NCI-H1436 treated with DMSO at 0.1 percent for 48 hours (cell line): Measurements from ENCODE around the gene ELP2.
"Not testable (repeated sequence)": the region's sequence is repeated elsewhere in the genome, so short reads cannot be mapped to it uniquely, and the experiment has no call there.

Experiments used
- DNase-seq: peaks from one replicate; lab custom pipeline; 2025; lab: John Stamatoyannopoulos, UW

Gene ELP2

DNA sequence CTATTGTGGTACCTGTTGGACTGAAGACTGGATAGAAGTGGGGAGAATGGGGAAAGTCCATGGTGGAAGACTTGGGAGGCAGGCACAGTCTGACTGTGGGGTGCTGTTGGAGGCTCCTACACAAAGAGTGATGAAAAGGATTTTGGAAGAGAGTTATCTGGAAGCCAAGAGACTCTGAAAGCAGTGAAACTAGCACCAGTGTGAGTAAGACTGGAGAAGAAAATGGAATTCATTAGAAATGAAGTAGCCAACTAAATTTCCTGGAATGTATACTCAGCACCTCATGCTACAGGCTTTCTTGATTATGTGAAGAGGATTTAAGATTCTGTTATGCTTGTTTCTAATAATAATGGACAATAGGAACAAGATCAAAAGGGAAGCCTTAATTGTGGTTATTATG, 27.7 kb downstream of the ELP2 start:
- no peak for DNase-seq

GRCh38 chr18:36158266-36158867, 28.7 kb downstream of the ELP2 start:
- DNase-seq: no peak

DNA sequence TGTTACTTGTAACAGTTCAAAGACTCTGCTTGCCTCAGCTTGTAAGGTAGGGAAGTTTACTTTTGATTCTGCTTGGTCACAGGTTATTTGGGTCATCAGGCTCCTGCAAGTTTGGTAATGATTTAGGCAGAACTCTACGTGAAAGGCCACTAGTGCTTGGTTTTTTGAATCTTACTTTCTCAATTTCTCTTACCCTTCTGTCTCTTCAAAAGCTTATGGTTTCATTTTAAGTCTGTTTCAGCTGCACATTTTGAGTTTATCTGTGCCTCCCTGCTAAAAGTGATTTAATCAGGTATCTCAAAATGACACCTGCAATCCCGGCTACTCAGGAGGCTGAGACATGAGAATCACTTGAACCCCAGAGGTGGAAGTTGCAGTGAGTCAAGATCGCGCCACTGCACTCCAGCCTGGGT, 31.3 kb downstream of the ELP2 start:
- DNase-seq: no peak

DNA sequence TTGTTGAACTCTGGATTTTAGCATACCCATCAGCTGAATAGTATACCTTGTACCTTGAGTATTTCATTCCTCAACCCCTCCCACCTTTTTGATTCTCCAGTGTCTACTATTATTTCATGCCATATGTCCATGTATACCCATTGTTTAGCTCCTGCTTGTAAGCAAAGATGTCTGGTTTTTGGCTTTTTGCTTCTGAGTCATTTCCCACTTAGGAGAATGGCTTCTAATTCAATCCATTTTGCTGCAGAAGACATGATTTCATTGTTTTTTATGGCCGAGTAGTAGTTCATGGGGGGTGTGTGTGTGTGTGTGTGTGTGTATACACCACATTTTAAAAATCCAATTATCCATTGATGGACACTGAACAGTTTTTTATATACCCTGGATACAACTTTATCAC, 33.3 kb downstream of the ELP2 start:
- no peak for DNase-seq

DNA sequence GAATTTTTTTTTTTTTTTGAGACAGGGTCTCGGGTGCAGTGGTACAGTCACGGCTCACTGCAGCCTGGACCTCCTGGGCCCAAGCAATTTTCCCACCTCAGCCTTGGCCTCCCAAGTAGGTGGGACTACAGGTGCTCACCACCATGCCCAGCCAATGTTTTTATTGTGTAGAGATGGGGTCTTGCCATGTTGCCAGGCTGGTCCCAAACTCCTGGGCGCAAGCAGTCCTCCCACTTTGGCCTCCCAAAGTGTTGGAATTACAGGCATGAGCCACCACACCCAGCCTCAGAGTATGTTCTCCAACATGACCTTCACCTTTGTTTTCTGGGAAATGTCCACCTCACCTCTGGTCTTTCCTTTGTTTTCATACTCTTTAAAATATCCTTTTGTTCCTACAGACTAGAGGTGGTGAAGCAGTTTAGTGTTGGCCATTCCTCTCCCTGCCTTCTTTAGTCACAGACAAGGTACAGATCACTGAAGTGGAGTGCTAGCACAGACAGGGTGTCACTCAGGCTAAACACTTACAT, 38.1 kb downstream of the ELP2 start:
- DNase-seq: no peak

- DNase-seq: not testable (repeated sequence)
Measured at GRCh38 chr18:36168296-36168695, 38.6 kb downstream of the ELP2 start.

GRCh38 chr18:36169938-36170337, 40.2 kb downstream of the ELP2 start:
- DNase-seq: no peak

- DNase-seq: no peak
Measured at GRCh38 chr18:36175481-36175880, 45.8 kb downstream of the ELP2 start.

- DNase-seq: no peak
Measured at GRCh38 chr18:36176177-36176584, 46.5 kb downstream of the ELP2 start.

DNA sequence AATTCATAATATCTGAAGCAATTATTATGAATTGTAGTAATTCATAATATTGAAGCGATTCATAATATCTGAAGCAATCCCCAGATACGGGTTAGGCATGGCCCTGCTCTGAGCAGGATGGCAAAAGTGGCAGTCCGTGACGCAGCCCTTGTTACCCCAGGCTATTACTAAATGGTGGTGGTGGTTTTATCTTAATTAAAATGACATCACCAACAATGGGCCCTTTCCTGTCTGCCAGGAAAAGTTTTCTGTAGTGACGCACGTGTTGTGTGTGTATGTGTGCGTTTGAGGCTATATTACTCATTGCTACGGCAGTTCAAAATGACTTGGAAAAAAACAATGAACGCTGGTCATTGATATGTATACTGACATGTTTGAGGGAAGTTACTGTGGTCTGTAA, 47.0 kb downstream of the ELP2 start:
- no peak for DNase-seq

GRCh38 chr18:36177913-36178312, 48.2 kb downstream of the ELP2 start:
- no peak for DNase-seq

GRCh38 chr18:36179562-36180355, 50.1 kb downstream of the ELP2 start:
- no peak for DNase-seq

DNA sequence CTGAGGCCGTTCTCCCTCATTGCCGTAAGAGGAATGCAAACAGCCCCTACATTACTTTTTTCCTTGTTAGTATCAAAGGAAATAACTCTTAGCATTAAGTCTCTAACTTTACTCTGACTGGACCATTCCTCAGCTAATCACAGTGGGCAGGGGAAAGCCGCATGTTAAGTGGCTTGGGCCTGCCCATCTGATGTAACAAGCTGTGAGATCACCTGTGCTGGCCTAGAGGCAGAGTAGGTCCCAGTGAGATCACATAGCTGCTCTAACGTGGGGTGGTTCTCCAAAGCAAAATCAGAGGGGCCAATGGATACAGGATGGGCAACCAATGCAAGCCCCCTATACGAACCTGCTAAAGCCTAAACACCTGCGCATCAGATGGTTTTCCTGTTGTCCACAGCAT, 51.7 kb downstream of the ELP2 start:
- DNase-seq: no peak

GRCh38 chr18:36181898-36182506, 52.3 kb downstream of the ELP2 start:
- no peak for DNase-seq

GRCh38 chr18:36183033-36183432, 53.3 kb downstream of the ELP2 start:
- no peak for DNase-seq

- no peak for DNase-seq
Measured at GRCh38 chr18:36183987-36184386, 54.3 kb downstream of the ELP2 start.

GRCh38 chr18:36185157-36185556, 55.5 kb downstream of the ELP2 start:
- no peak for DNase-seq

DNA sequence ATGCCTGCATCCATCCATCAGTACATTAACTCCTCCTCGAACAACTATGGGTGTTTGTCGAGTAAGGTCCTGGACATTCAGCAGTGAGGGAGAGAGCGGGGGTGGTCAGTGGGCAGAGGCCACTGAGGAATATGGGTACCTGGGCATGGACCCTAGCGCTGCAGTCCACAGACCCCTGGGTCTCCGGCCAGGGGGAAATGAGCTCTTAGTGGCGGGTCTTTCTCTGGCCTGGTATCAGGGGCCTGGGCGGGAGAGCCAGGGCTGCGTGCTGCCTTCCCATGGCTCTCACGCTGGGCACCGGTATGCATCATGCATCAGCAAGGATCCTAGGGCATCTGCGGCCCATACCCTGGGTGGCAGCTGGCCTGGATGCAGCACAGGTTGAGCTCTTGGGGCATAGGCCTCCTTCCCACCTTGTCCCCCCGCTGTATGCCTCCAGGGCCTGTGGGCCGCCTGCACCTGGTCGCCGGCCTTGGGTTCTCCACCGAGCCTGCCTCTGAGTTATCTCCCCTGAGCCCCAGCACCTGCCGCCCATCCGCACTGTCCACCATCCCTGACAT, 56.3 kb downstream of the ELP2 start:
- DNase-seq: no peak

DNA sequence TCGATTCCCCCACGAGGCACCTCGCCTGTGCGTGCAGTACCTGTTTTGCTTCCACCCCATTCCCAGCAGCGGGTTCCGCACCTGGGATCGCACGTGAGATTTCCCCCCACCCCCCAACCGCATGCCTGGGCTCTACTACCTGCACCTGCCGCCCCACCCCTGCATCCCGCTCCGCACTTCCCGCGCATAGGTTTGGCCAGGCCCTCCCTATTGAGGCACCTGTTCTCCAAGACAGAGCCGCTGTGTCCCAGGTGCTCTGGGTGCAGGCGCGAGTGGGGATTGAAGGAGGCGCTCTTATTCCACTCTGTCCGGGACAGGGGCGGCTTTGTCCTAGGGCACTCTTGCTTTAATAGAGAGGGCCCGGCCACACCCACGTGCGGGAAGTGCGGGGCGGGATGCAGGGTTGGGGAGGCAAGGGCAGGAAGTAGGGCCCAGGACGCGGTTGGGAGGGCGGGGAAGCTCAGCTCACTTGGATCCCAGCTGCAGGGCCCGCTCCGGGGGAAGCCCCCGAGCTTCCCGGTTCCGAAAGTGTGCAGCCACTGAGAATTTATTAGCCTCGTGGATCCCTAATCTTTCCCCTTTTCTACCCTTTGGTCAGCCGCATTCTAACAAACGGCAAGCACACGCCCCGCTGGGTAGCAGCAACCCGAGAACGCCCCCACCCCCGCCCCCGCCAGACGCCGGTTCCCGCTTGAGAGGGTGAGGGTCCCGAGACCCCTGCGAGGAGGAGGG, 56.9 kb downstream of the ELP2 start:
- DNase-seq: no peak

- no peak for DNase-seq
Measured at GRCh38 chr18:36187193-36187825, 57.6 kb downstream of the ELP2 start, which contains the start of gene MOCOS. TSS of gene MOCOS (plus strand) at chr18:36187497. CDS start at chr18:36187540, 43 bp downstream.
